GM12801 (cell line): ENCODE data around the gene KLRG1.

Experiments
- CTCF ChIP-seq: IDR thresholded peaks from one replicate; pipeline ENCODE4 v1.5.1; 2011; ENCODE audit warnings: control low read depth; ENCODE audit not compliant: insufficient read length; ENCODE audit errors: extremely low read depth

The KLRG1 gene

GRCh38 chr12:8957561-8957960, 31.8 kb upstream of the KLRG1 start:
- TF ChIP-seq CTCF, result no peak

GRCh38 chr12:8958066-8958465, 31.3 kb upstream of the KLRG1 start:
- TF ChIP-seq CTCF, result no peak

- no peak for TF ChIP-seq CTCF
These were observed 29.2 kb upstream of the KLRG1 start for GRCh38 chr12:8960176-8960575.

- TF ChIP-seq CTCF, result no peak
These were observed 20.6 kb upstream of the KLRG1 start for GRCh38 chr12:8968761-8969160.

- no peak for TF ChIP-seq CTCF
These were observed 19.4 kb upstream of the KLRG1 start for GRCh38 chr12:8969861-8970411.

- TF ChIP-seq CTCF, result no peak
These were observed 18.9 kb upstream of the KLRG1 start for GRCh38 chr12:8970432-8970831.

GRCh38 chr12:8980137-8980536, 9.2 kb upstream of the KLRG1 start:
- TF ChIP-seq CTCF, result no peak
